Uterus (tissue), 4 donors: ENCODE measurements around the gene ACOT13. TPM values are rescaled to one million over a fixed set of nuclear protein-coding genes. Genes with fewer than 3 reads are reported as not detected.
"Not testable (repeated sequence)": the region's sequence is repeated elsewhere in the genome, so short reads cannot be mapped to it uniquely, and the experiment has no call there.

Source experiments
- DNase-seq, 2 donors: peaks; one replicate each; pipeline ENCODE4 v3.0.0-alpha.2; 2019 to 2020
- H3K27ac ChIP-seq, 2 donors: fragments of 200-600 bp; sonication (generic); 1 replicate in 1 of 2; 2 replicates in 1 of 2; pipeline ENCODE4 v1.5.1; 2016 to 2018
- H3K27me3 ChIP-seq, 2 donors: fragments of 200-600 bp; sonication (generic); one replicate each; pipeline ENCODE4 v1.5.1; 2018 to 2019; ENCODE audit warnings: control low read depth in 1 of 2
- H3K36me3 ChIP-seq, 2 donors: fragments of 200-600 bp; sonication (generic); one replicate each; pipeline ENCODE4 v1.5.1; 2019; ENCODE audit warnings: control low read depth in 1 of 2
- H3K4me1 ChIP-seq, 2 donors: fragments of 200-600 bp; sonication (generic); one replicate each; pipeline ENCODE4 v1.5.1; 2018 to 2019; ENCODE audit warnings: control low read depth in 1 of 2
- H3K4me3 ChIP-seq, 2 donors: fragments of 200-600 bp; sonication (generic); 1 replicate in 1 of 2; 2 replicates in 1 of 2; pipeline ENCODE4 v1.5.1; 2018 to 2019; ENCODE audit warnings: mild to moderate bottlenecking in 1 of 2
- H3K9me3 ChIP-seq, 2 donors: fragments of 200-600 bp; sonication (generic); one replicate each; pipeline ENCODE4 v1.5.1; 2019; ENCODE audit warnings: control low read depth in 1 of 2
- POLR2A ChIP-seq, 2 donors: fragments of 450-650 bp; IDR thresholded peaks; one replicate each; pipeline ENCODE4 v1.6.1; 2016; ENCODE audit warnings: antibody characterized with exemption in 2 of 2, mild to moderate bottlenecking in 1 of 2, moderate library complexity in 1 of 2
- intact Hi-C: fragments of 100-400 bp; cut with DNase I; formaldehyde crosslinking; loops from one replicate; pipeline ENCODE4 v1.15.1; 2023; ENCODE audit warnings: low total_unique reads
- total RNA-seq, 4 donors: library from RNA; depleted of rRNA in 3 of 4; stranded (reverse); fragments of >200 nt in 3 of 4; gene quantifications; one replicate each; pipeline versions ENCODE4 v1.1.0 to v1.2.4, GENCODE V29; 2014 to 2023
- TF ChIP-seq, protein P1 (sequence below), 4 experiments: fragments of 200-600 bp in 2 of 4; fragments of 450-650 bp in 2 of 4; sonication (generic) in 2 of 4; IDR thresholded peaks; one replicate each; pipeline ENCODE4 v1.5.1; 2016 to 2019; ENCODE audit warnings: antibody characterized with exemption in 4 of 4, mild to moderate bottlenecking in 2 of 4, moderate library complexity in 1 of 4
- donor health status: DM: yes; HTN: yes; CAD: no.

The ACOT13 gene
- total RNA-seq, 4 donors from 2014 or later: 3.8 to 10.0 (median 4.2) TPM

DNA sequence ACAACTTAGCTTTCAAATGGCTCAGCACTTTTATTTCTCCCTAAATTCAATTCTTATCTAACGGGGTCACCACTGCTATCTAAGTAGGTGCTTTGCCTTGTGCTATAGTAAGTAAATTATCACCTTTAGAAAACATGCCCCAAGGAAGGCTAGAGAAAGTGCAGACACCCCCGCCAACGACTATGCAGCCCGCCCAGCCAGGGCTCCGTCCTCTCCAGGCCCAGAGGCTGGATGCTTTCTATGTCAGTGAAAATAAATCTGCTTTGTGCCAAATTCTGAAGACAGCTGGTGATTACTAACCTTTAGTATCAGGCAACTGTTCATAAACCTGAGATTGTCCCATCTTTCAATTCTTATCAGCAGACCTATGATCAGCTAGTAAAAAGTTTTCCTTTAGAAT is 35.2 kb upstream of the ACOT13 start:
- TF ChIP-seq POLR2A (IDR thresholded peaks at IDR 0.05): no peak
- TF ChIP-seq, protein P1, sequence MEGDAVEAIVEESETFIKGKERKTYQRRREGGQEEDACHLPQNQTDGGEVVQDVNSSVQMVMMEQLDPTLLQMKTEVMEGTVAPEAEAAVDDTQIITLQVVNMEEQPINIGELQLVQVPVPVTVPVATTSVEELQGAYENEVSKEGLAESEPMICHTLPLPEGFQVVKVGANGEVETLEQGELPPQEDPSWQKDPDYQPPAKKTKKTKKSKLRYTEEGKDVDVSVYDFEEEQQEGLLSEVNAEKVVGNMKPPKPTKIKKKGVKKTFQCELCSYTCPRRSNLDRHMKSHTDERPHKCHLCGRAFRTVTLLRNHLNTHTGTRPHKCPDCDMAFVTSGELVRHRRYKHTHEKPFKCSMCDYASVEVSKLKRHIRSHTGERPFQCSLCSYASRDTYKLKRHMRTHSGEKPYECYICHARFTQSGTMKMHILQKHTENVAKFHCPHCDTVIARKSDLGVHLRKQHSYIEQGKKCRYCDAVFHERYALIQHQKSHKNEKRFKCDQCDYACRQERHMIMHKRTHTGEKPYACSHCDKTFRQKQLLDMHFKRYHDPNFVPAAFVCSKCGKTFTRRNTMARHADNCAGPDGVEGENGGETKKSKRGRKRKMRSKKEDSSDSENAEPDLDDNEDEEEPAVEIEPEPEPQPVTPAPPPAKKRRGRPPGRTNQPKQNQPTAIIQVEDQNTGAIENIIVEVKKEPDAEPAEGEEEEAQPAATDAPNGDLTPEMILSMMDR (IDR thresholded peaks at IDR 0.05): no peak
- Histone ChIP-seq H3K27ac (no peak overlapping the region), H3K27me3 (no peaks in the 10 kb centered on the region), H3K4me3 (no peak overlapping the region), H3K9me3 (no peaks in the 10 kb centered on the region), H3K4me1 (no peaks in the 10 kb centered on the region), H3K36me3 (no peaks in the 10 kb centered on the region)
- DNase-seq: no peak
- intact Hi-C loops: no loop called here

DNA sequence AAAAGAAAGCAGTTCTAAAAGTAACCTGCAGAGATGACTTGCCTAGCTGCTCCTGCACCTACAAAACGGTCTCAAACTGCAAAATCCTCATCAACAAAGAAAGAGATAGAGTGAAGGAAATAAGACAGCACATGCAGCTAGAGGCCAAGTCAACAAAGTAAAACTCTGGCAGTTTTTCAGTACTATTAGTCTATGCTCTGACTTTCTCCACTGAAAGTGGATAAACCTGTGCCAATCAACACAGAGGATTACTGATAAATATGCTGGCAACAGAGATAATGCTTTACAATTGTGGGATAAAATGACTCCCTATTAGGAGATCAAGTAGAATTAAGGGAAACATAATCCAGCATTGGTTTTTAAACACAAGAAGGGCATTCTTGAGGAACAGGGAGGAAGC is 34.3 kb upstream of the ACOT13 start:
- no peaks in the 10 kb centered on the region for H3K27me3 ChIP-seq
- no peaks in the 10 kb centered on the region for H3K36me3 ChIP-seq
- no peak for DNase-seq
- H3K9me3 ChIP-seq: no peaks in the 10 kb centered on the region
- no peaks in the 10 kb centered on the region for H3K4me1 ChIP-seq
- H3K4me3 ChIP-seq: no peak overlapping the region
- intact Hi-C loops: no loop called here
- no peak overlapping the region for H3K27ac ChIP-seq
- no peak for TF ChIP-seq POLR2A (IDR thresholded peaks at IDR 0.05)
- TF ChIP-seq, protein P1 (IDR thresholded peaks at IDR 0.05): no peak

DNA sequence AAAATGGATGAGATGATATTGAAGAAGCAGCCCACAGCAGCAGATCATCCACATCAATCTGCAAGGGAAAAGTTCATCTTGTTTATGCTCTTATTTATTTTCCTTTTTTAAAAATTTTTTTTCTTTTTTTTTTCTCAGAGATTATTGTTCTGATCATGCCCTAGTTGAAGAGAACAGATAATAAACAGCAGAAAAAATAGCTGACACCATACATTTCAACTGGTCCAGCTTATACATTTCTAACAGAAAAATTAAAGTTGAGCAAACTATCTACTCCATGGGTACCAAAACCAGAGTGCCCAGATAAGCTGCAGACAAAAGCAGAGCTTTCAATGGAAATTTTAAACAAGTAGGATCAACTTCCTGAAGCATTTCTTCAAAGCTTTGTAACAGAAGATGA is 30.2 kb upstream of the ACOT13 start:
- H3K4me3 ChIP-seq: no peak overlapping the region
- no peaks in the 10 kb centered on the region for H3K4me1 ChIP-seq
- no peaks in the 10 kb centered on the region for H3K36me3 ChIP-seq
- intact Hi-C loops: no loop called here
- H3K9me3 ChIP-seq: no peaks in the 10 kb centered on the region
- no peaks in the 10 kb centered on the region for H3K27me3 ChIP-seq
- DNase-seq: no peak
- TF ChIP-seq, protein P1 (IDR thresholded peaks at IDR 0.05): no peak
- no peak for TF ChIP-seq POLR2A (IDR thresholded peaks at IDR 0.05)
- no peak overlapping the region for H3K27ac ChIP-seq

DNA sequence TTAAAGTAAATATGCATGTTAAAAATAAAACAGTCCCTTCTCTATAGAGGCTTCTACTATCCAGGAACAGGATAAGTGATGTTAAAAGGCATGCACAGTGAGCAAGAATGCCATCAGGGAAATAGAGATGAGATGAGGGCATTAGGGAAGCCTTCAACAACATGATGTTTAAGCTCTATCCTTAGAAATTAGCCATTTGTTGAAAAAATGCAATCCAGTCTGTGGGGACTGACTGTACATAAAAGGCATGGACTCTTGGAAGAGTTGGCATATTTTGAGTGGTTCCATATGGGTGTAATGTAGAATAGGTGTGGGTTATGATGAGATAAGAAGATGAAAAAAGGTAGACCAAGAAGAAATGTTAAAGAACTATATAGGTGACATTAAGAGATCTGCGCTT is 26.7 kb upstream of the ACOT13 start:
- Histone ChIP-seq H3K27me3 (peaks cover 0 to 16% of the 10 kb centered on the region in 2 donors), H3K36me3 (no peaks in the 10 kb centered on the region), H3K4me3 (no peak overlapping the region), H3K4me1 (peaks cover 0 to 4% of the 10 kb centered on the region in 2 donors), H3K27ac (no peak overlapping the region), H3K9me3 (no peaks in the 10 kb centered on the region)
- TF ChIP-seq POLR2A (IDR thresholded peaks at IDR 0.05): no peak
- TF ChIP-seq, protein P1 (IDR thresholded peaks at IDR 0.05): no peak
- intact Hi-C loops: no loop called here
- no peak for DNase-seq

DNA sequence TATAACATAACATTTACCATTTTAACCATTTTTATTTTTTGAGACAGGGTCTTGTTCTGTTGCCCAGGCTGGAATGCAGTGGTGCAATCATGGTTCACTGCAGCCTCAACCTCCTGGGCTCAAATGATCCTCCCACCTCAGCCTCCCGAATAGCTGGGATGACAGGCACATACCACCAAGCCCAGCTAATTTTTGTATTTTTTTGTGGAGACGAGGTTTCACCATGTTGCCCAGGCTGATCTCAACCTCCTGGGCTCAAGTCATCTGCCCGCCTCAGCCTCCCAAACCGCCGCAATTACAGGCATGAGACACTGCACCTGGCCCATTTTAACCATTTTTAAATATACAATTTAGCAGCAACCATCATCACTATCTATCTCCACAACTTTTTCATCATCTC is 26.2 kb upstream of the ACOT13 start:
- H3K4me1 ChIP-seq, H3K9me3 ChIP-seq, DNase-seq, H3K4me3 ChIP-seq, H3K27ac ChIP-seq, H3K36me3 ChIP-seq, intact Hi-C loops: not testable (repeated sequence)
- H3K27me3 ChIP-seq: peaks cover 0 to 16% of the 10 kb centered on the region in 2 donors

DNA sequence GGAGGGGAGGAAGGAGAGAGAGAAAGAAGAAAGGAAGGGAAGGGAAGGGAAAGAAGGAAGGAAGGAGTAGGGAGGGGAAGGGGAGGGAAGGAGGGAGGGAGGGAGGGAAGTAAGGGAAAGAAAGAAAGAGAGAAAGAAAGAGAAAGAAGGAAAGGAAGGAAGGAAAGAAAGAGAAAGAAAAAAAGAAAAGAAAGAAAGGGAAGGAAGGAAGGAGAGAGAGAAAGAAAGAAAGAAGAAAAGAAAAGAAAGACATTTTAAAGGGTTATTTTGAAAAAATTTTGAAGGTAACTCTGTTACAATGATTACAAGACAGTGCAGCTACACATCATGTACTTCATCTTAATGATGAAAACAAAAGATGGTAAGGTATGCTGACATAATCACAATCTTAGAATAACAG is 24.8 kb upstream of the ACOT13 start:
- no peak for DNase-seq
- peaks cover 0 to 16% of the 10 kb centered on the region in 2 donors for H3K27me3 ChIP-seq
- H3K9me3 ChIP-seq: no peaks in the 10 kb centered on the region
- no peak overlapping the region for H3K4me3 ChIP-seq
- TF ChIP-seq POLR2A (IDR thresholded peaks at IDR 0.05): no peak
- TF ChIP-seq, protein P1 (IDR thresholded peaks at IDR 0.05): no peak
- intact Hi-C loops: no loop called here
- no peak overlapping the region for H3K27ac ChIP-seq
- H3K36me3 ChIP-seq: no peaks in the 10 kb centered on the region
- peaks cover 0 to 6% of the 10 kb centered on the region in 2 donors for H3K4me1 ChIP-seq
